Sigmoid colon (tissue), 7 donors: ENCODE measurements around the gene PDCD4. TPM values are rescaled to one million over a fixed set of nuclear protein-coding genes. Genes with fewer than 3 reads are reported as not detected.

Source experiments
- DNase-seq: peaks from one replicate; pipeline ENCODE4 v3.0.0-alpha.2; 2019
- H3K27ac ChIP-seq, 4 donors: fragments of 200-600 bp; sonication (generic); one replicate each; pipeline ENCODE4 v1.5.1; 2016 to 2019; ENCODE audit warnings: mild to moderate bottlenecking in 1 of 4
- H3K27me3 ChIP-seq, 3 donors: fragments of 200-600 bp; sonication (generic); one replicate each; pipeline ENCODE4 v1.5.1; 2019; ENCODE audit warnings: mild to moderate bottlenecking in 1 of 3
- H3K36me3 ChIP-seq, 4 donors: fragments of 200-600 bp; sonication (generic); one replicate each; pipeline ENCODE4 v1.5.1; 2016 to 2019
- H3K4me1 ChIP-seq, 4 donors: fragments of 200-600 bp; sonication (generic); one replicate each; pipeline ENCODE4 v1.5.1; 2017 to 2019
- H3K4me3 ChIP-seq, 4 donors: fragments of 200-600 bp; sonication (generic); one replicate each; pipeline ENCODE4 v1.5.1; 2017 to 2019; ENCODE audit warnings: mild to moderate bottlenecking in 2 of 4, moderate library complexity in 1 of 4
- H3K9me3 ChIP-seq, 4 donors: fragments of 200-600 bp in 3 of 4; sonication (generic) in 3 of 4; one replicate each; pipeline versions ENCODE4 v1.5.1 to v1.6.1; 2013 to 2019
- CTCF ChIP-seq, 4 experiments: fragments of 450-650 bp in 3 of 4; fragments of 200-600 bp in 1 of 4; IDR thresholded peaks; one replicate each; pipeline ENCODE4 v1.5.1; 2016 to 2019; ENCODE audit warnings: antibody characterized with exemption in 4 of 4, mild to moderate bottlenecking in 3 of 4, moderate library complexity in 2 of 4
- EP300 ChIP-seq, 4 donors: sonication (generic); formaldehyde crosslinking; IDR thresholded peaks; one replicate each; pipeline ENCODE4 v1.6.1; 2017; ENCODE audit warnings: antibody characterized with exemption in 4 of 4
- POLR2A ChIP-seq, 2 donors: fragments of 450-650 bp; IDR thresholded peaks; one replicate each; pipeline ENCODE4 v1.6.1; 2016; ENCODE audit warnings: antibody characterized with exemption in 2 of 2, mild to moderate bottlenecking in 2 of 2, moderate library complexity in 2 of 2
- POLR2AphosphoS5 ChIP-seq, 4 donors: sonication (generic); formaldehyde crosslinking; IDR thresholded peaks; one replicate each; pipeline ENCODE4 v1.6.1; 2017; ENCODE audit warnings: antibody characterized with exemption in 4 of 4
- WGBS, 2 donors: extraction: QIAGEN DNeasy Blood & Tissue Kit; methylation state at CpG; one replicate each; pipeline ENCODE4 v1.1.7; 2013; 5-methylcytosine and 5-hydroxymethylcytosine counted together
- intact Hi-C: fragments of 100-400 bp; cut with DNase I; formaldehyde crosslinking; loops from one replicate; pipeline ENCODE4 v1.15.1; 2023
- polyA plus RNA-seq, 3 donors: library from polyadenylated mRNA; stranded (reverse); fragments of 200-250 nt; gene quantifications; one replicate each; pipeline ENCODE4 v1.2.3, GENCODE V29; 2013
- total RNA-seq, 4 donors: library from RNA; depleted of rRNA; stranded (reverse); fragments of >200 nt; gene quantifications; one replicate each; pipeline ENCODE4 v1.1.0, GENCODE V29; 2016
- donor health status: healthy with polysubstance abuse.
- donor health status: Bipolar disorder and iron deficiency.
- donor health status: healthy.

PDCD4 gene
- total and polyA plus RNA-seq, 7 donors = 64.3 to 327 (median 140) TPM

GRCh38 chr10:110829721-110830410 lies 41.9 kb upstream of the PDCD4 start:
- DNase-seq = peak; percentile 52
- H3K36me3 ChIP-seq = no peaks in the 10 kb centered on the region
- peak overlapping the region; percentile 77 to 90 (median 85) for H3K27ac ChIP-seq
- H3K4me3 ChIP-seq = no peak overlapping the region
- H3K9me3 ChIP-seq = no peaks in the 10 kb centered on the region
- intact Hi-C loops = loop anchor here (10.0 kb wide), 1 partner anchor 185 kb away; the partner anchor contains the start of gene RBM20
- TF ChIP-seq POLR2AphosphoS5 (IDR thresholded peaks at IDR 0.05) (no peak), POLR2A (IDR thresholded peaks at IDR 0.05) (no peak), EP300 (IDR thresholded peaks at IDR 0.05) (no peak), CTCF (IDR thresholded peaks at IDR 0.05) (no peak)
- H3K4me1 ChIP-seq = peaks cover 2 to 68% (median 67%) of the 10 kb centered on the region in 4 donors
- WGBS, 2 donors = 84 to 86% methylated on average over 11 of the region's 11 CpGs
- H3K27me3 ChIP-seq = no peaks in the 10 kb centered on the region

DNA sequence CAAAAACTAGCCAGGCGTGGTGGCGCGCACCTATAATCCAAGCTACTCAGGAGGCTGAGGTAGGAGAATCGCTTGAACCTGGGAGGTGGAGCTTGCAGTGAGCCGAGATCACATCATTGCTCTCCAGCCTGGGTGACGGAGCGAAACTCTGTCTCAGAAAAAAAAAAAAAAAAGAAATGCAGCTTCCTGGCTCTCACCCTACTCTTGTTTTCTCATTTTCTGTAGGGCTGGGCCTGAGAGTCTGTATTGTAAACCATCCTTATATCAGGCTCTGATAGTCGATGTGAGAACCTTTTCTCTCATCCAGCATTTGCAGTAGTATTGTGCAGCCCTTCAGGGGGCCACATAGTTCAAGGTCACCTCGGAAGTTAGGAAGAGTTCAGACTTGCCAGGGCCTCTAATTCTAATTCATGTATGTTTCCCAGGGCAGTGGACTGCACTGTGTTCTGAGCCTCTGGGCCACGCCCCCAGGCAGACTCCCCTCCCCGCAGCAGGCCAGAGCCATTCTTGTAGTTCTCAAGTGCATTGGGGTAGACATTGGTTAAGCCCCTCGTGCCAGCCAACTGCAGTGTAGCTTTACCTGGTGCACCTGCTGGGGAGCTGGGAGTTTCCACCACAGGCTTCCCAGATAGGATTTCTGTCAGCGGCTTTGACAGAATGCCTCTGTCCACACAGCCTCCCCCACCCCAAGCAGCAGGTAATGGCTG lies 38.3 kb upstream of the PDCD4 start:
- H3K4me1 ChIP-seq = peaks cover 2 to 69% (median 66%) of the 10 kb centered on the region in 4 donors
- H3K9me3 ChIP-seq = no peaks in the 10 kb centered on the region
- peak overlapping the region in 3 of 4 donors; percentile 77 to 95 (median 87) for H3K27ac ChIP-seq
- WGBS, 2 donors = 87 to 92% methylated on average over 13 of the region's 13 CpGs
- DNase-seq = peak; percentile 50
- no peaks in the 10 kb centered on the region for H3K27me3 ChIP-seq
- H3K36me3 ChIP-seq = no peaks in the 10 kb centered on the region
- TF ChIP-seq CTCF (IDR thresholded peaks at IDR 0.05) = no peak
- TF ChIP-seq POLR2A (IDR thresholded peaks at IDR 0.05) = no peak
- no peak for TF ChIP-seq POLR2AphosphoS5 (IDR thresholded peaks at IDR 0.05)
- TF ChIP-seq EP300 (IDR thresholded peaks at IDR 0.05) = no peak
- intact Hi-C loops = no loop called here
- no peak overlapping the region for H3K4me3 ChIP-seq

GRCh38 chr10:110833941-110834628 lies 37.6 kb upstream of the PDCD4 start:
- no peaks in the 10 kb centered on the region for H3K9me3 ChIP-seq
- TF ChIP-seq POLR2A (IDR thresholded peaks at IDR 0.05) (no peak), CTCF (IDR thresholded peaks at IDR 0.05) (no peak), POLR2AphosphoS5 (IDR thresholded peaks at IDR 0.05) (no peak), EP300 (IDR thresholded peaks at IDR 0.05) (no peak)
- no peaks in the 10 kb centered on the region for H3K36me3 ChIP-seq
- 89% methylated on average over 14 of the region's 14 CpGs for WGBS, 2 donors
- H3K27me3 ChIP-seq = no peaks in the 10 kb centered on the region
- intact Hi-C loops = no loop called here
- H3K27ac ChIP-seq = peak overlapping the region; percentile 67 to 95 (median 82)
- peaks cover 2 to 69% (median 65%) of the 10 kb centered on the region in 4 donors for H3K4me1 ChIP-seq
- no peak overlapping the region for H3K4me3 ChIP-seq
- DNase-seq = peak; percentile 37

DNA sequence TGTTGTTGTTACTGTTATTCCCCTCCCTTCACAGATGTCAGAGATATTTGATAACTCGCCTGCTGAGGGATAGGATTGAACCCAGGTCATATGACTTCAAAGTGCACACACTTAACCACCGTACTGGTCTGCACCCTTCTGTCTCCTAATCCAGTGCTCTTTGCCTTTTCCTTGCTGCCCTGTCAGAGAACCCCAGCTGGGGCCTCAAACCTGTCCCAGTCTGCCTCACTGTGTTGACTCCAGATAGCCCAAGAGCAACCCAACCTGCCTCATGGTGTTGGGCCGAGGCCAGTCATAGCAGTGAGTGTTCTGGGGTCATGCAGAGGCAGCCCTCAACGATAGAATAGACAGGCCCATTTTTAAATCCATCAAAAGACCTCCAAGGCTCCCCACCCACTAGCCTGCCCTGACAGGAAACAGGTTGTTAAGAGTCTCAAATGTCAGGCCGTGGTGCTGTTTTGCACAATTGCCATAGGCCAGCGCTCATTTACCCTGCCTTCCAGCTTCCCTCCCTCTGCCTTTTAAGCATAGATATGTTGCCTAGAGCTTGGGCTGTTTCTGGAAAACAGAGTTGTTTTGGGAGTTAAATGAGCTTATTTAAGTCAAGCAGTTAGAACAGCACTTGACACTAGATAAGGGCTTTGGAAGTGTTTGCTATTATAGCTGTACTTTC lies 37.0 kb upstream of the PDCD4 start:
- TF ChIP-seq POLR2A (IDR thresholded peaks at IDR 0.05) (no peak), CTCF (IDR thresholded peaks at IDR 0.05) (no peak), POLR2AphosphoS5 (IDR thresholded peaks at IDR 0.05) (peak in 1 of 4 donors; percentile 20), EP300 (IDR thresholded peaks at IDR 0.05) (no peak)
- 45 to 50% methylated on average over 6 of the region's 6 CpGs for WGBS, 2 donors
- DNase-seq = peak; percentile 65
- no peaks in the 10 kb centered on the region for H3K27me3 ChIP-seq
- no peaks in the 10 kb centered on the region for H3K9me3 ChIP-seq
- no peaks in the 10 kb centered on the region for H3K36me3 ChIP-seq
- H3K4me3 ChIP-seq = no peak overlapping the region
- intact Hi-C loops = no loop called here
- H3K27ac ChIP-seq = peak overlapping the region; percentile 67 to 95 (median 82)
- peaks cover 2 to 66% (median 60%) of the 10 kb centered on the region in 4 donors for H3K4me1 ChIP-seq
